CD4-positive, alpha-beta T cell (primary cell): Measurements from ENCODE around the gene MTSS2. TPM values are rescaled to one million over a fixed set of nuclear protein-coding genes. Genes with fewer than 3 reads are reported as not detected.

ENCODE experiments used
- ATAC-seq: fragments of 200-7000 bp; cut with Tn5 transposase; one replicate; pipeline ENCODE4 v1.10.0; 2022; ENCODE audit warnings: mild to moderate bottlenecking; ENCODE audit not compliant: poor library complexity
- CTCF ChIA-PET: fragments of 350-600 bp; sonication (Branson Sonifier 250); formaldehyde crosslinking; loops from one replicate; lab custom pipeline; 2021; ENCODE audit warnings: antibody characterized with exemption, inconsistent platforms; lab: Charles Lee
- POLR2A ChIA-PET: fragments of 350-600 bp; sonication (Branson Sonifier 250); formaldehyde crosslinking; loops from one replicate; lab custom pipeline; 2021; ENCODE audit warnings: antibody characterized with exemption, inconsistent platforms; lab: Charles Lee
- DNase-seq, 14 experiments: peaks; one replicate each; pipeline ENCODE4 v3.0.0-alpha.2; 2013 to 2020; ENCODE audit warnings: mixed read lengths in 2 of 14
- H3K27ac ChIP-seq, 2 donors: one replicate each; pipeline versions ENCODE4 v1.5.1 to v1.7.0; 2013; ENCODE audit warnings: low read length in 2 of 2, low read depth in 1 of 2, mild to moderate bottlenecking in 1 of 2
- H3K27me3 ChIP-seq, 2 experiments: 1 replicate in 1 of 2; 2 replicates in 1 of 2; pipeline versions ENCODE4 v1.6.1 to v1.7.0; 2013; ENCODE audit warnings: low read length in 2 of 2, control low read depth in 1 of 2, mild to moderate bottlenecking in 1 of 2, moderate library complexity in 1 of 2; ENCODE audit not compliant: insufficient read depth in 2 of 2, control insufficient read depth in 1 of 2
- H3K36me3 ChIP-seq: one replicate; pipeline ENCODE4 v1.6.1; 2013; ENCODE audit warnings: low read length, control low read depth; ENCODE audit not compliant: insufficient read depth
- H3K4me1 ChIP-seq: one replicate; pipeline ENCODE4 v1.6.1; 2013; ENCODE audit warnings: low read length, control low read depth; ENCODE audit not compliant: insufficient read depth
- H3K4me3 ChIP-seq: one replicate; pipeline ENCODE4 v1.5.1; 2013; ENCODE audit warnings: mild to moderate bottlenecking, low read length, moderate library complexity
- H3K9me3 ChIP-seq, 2 experiments: 1 replicate in 1 of 2; 2 replicates in 1 of 2; pipeline versions ENCODE4 v1.6.1 to v1.7.0; 2013; ENCODE audit warnings: low read length in 2 of 2, mild to moderate bottlenecking in 2 of 2, control low read depth in 1 of 2, moderate library complexity in 1 of 2; ENCODE audit not compliant: control insufficient read depth in 1 of 2, insufficient read depth in 1 of 2
- H3K27ac Mint-ChIP-seq: one replicate; pipeline ENCODE4 v1.8.0; 2020; ENCODE audit warnings: mixed read lengths
- H3K27me3 Mint-ChIP-seq: one replicate; pipeline ENCODE4 v1.8.0; 2021; ENCODE audit warnings: mixed read lengths
- H3K36me3 Mint-ChIP-seq: one replicate; pipeline ENCODE4 v1.8.0; 2021; ENCODE audit warnings: low read depth, mixed read lengths
- H3K4me1 Mint-ChIP-seq: one replicate; pipeline ENCODE4 v1.8.0; 2021; ENCODE audit warnings: low read depth, mixed read lengths
- H3K4me3 Mint-ChIP-seq: one replicate; pipeline ENCODE4 v1.8.0; 2020; ENCODE audit warnings: mild to moderate bottlenecking, mixed read lengths
- H3K9me3 Mint-ChIP-seq: one replicate; pipeline ENCODE4 v1.8.0; 2020; ENCODE audit warnings: mixed read lengths
- intact Hi-C, 2 experiments: fragments of 100-400 bp; cut with DNase I in 1 of 2; cut with micrococcal nuclease in 1 of 2; formaldehyde crosslinking; loops; one replicate each; pipeline versions ENCODE4 v1.15.1 to v1.9.0; 2023 to 2025; cut with DNase I, micrococcal nuclease
- polyA plus RNA-seq, 2 donors: library from polyadenylated mRNA; unstranded; fragments of 120-200 nt; gene quantifications; one replicate each; pipeline ENCODE4 v1.2.1, GENCODE V29; 2013
- total RNA-seq, 174 experiments: library from RNA in 2 of 174; stranded (reverse) in 2 of 174; gene quantifications; one replicate each; pipeline ENCODE4 v1.2.3 and lab custom pipeline; 2021 to 2026
- TF ChIP-seq, protein P1 (sequence below): fragments of 200-600 bp; IDR thresholded peaks from one replicate; pipeline ENCODE4 v1.8.0; 2022; ENCODE audit warnings: antibody characterized with exemption, mild to moderate bottlenecking

The MTSS2 gene, protein sequence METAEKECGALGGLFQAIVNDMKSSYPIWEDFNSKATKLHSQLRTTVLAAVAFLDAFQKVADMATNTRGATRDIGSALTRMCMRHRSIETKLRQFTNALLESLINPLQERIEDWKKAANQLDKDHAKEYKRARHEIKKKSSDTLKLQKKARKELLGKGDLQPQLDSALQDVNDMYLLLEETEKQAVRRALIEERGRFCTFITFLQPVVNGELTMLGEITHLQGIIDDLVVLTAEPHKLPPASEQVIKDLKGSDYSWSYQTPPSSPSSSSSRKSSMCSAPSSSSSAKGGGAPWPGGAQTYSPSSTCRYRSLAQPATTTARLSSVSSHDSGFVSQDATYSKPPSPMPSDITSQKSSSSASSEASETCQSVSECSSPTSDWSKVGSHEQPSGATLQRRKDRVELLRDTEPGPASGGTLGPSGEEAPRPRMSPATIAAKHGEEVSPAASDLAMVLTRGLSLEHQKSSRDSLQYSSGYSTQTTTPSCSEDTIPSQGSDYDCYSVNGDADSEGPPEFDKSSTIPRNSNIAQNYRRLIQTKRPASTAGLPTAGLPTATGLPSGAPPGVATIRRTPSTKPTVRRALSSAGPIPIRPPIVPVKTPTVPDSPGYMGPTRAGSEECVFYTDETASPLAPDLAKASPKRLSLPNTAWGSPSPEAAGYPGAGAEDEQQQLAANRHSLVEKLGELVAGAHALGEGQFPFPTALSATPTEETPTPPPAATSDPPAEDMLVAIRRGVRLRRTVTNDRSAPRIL
- total RNA-seq: 10 to 100 TPM; 15.4 to 16.4 TPM
- polyA plus RNA-seq (2013, experiment 1 of 2): 0.56 TPM
- 3.0 TPM for polyA plus RNA-seq (2013, experiment 2 of 2)
- 0.29 to 6.7 (median 1.4) reads per million in 172 experiments for total RNA-seq (lab: John Stamatoyannopoulos, UW)

DNA sequence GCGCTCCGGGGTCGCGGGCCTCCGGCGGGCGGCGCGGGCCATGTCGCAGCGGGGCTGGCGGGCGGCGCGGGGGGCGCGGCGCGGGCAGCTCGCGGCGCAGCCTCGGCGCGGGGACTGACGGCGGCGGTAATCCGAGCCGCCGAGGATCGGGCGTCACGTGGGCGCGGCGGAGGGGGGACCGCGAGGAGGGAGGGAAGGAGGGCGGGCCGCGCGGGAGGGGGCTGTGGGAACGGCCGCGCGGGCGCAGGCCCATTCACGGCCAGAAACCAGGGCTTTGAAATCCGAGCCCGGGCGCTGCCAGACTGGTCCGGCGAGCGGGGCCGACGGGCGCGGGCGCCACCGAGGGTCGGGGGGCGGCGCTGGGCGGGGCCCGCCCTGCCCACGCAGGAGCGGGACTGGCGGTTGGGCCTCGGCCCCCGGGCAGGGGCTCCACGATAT, at the start of gene MTSS2:
Gene MTSS2 (minus strand): TSS at position 116 of the 438 bp plus-strand sequence. CDS start 262 bp downstream, outside the sequence.
- H3K36me3 ChIP-seq: no peaks in the 10 kb centered on the region
- CTCF ChIA-PET: no interaction called here
- ATAC-seq (peak; percentile 72), DNase-seq (peak in 5 of 14 experiments; percentile 16 to 48 (median 20))
- POLR2A ChIA-PET: no interaction called here
- Mint-ChIP-seq H3K27ac (no peak within 1 kb of the TSS), H3K9me3 (no peaks in the 10 kb centered on the region), H3K36me3 (no peaks in the 10 kb centered on the region), H3K4me1 (no peaks in the 10 kb centered on the region), H3K27me3 (peaks cover 10% of the 10 kb centered on the region), H3K4me3 (peak within 1 kb of the TSS; percentile 78)
- peaks cover 10% of the 10 kb centered on the region for H3K4me1 ChIP-seq
- peak within 1 kb of the TSS; percentile 7 for H3K4me3 ChIP-seq
- intact Hi-C loops: no loop called here
- no peaks in the 10 kb centered on the region for H3K9me3 ChIP-seq
- H3K27ac ChIP-seq: no peak within 1 kb of the TSS
- TF ChIP-seq, protein P1, sequence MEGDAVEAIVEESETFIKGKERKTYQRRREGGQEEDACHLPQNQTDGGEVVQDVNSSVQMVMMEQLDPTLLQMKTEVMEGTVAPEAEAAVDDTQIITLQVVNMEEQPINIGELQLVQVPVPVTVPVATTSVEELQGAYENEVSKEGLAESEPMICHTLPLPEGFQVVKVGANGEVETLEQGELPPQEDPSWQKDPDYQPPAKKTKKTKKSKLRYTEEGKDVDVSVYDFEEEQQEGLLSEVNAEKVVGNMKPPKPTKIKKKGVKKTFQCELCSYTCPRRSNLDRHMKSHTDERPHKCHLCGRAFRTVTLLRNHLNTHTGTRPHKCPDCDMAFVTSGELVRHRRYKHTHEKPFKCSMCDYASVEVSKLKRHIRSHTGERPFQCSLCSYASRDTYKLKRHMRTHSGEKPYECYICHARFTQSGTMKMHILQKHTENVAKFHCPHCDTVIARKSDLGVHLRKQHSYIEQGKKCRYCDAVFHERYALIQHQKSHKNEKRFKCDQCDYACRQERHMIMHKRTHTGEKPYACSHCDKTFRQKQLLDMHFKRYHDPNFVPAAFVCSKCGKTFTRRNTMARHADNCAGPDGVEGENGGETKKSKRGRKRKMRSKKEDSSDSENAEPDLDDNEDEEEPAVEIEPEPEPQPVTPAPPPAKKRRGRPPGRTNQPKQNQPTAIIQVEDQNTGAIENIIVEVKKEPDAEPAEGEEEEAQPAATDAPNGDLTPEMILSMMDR: no peak
- peaks cover 19 to 31% of the 10 kb centered on the region in 2 experiments for H3K27me3 ChIP-seq

DNA sequence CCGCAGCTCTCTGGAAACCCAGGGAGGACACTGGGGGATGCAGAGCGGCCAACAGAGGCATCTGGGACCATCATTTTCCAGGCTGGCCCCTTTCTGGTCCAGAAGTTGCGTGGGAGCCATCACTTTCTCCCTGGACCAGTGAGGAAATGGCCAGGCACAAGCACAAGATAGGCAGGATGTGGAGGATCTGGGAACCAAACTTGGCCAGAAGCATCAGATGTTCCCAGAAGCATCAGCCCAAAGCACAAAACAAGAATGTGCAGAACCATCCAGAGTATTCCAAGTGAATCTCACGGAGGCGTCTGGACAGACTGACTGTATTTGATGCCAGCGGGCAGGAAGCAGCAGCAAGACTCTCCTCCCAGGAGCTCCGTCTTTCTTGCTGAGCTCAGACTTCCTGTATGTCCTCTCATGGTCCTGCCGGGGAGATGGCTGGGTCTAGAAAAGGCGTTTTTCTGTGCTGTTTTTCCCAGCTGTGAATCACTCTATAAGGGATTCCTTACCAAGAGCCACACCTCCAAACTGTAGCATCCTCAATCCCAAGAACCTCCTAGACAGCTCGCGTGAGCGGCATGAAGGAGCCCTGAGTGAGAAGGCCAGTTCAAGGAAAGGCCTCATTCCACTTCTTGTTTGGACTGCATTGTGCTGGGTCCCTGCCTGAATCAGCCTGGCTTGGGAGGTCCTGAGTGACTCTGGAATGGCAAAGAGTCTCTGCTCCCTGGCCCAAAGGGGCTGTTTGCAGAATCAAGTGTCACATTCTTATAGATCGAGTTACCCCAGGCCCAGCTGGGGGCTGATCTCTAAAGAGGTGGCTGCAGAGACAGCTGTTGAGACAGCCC, 49.5 kb upstream of the MTSS2 start:
- no peaks in the 10 kb centered on the region for H3K9me3 ChIP-seq
- peaks cover 37% of the 10 kb centered on the region for H3K4me1 ChIP-seq
- ATAC-seq (no peak), DNase-seq (no peak)
- peaks cover 22% of the 10 kb centered on the region for H3K36me3 ChIP-seq
- ChIA-PET POLR2A (interaction anchor here (1.4 to 2.2 kb wide), 2 partner anchors 15 to 36 kb away, joined by 4 to 7 read pairs; no protein-coding TSS in a partner anchor), CTCF (no interaction called here)
- H3K4me3 ChIP-seq: no peak overlapping the region
- H3K36me3 Mint-ChIP-seq: peaks cover 37% of the 10 kb centered on the region
- H3K27me3 ChIP-seq: no peaks in the 10 kb centered on the region
- H3K27me3 Mint-ChIP-seq: no peaks in the 10 kb centered on the region
- no peaks in the 10 kb centered on the region for H3K9me3 Mint-ChIP-seq
- H3K4me1 Mint-ChIP-seq: peaks cover 60% of the 10 kb centered on the region
- TF ChIP-seq, protein P1: no peak
- H3K27ac Mint-ChIP-seq: peak overlapping the region; percentile 98
- H3K27ac ChIP-seq: no peak overlapping the region
- intact Hi-C loops: loop anchor here (5.0 kb wide), 2 partner anchors 37 to 38 kb away; no protein-coding TSS in a partner anchor
- no peak overlapping the region for H3K4me3 Mint-ChIP-seq
